ENCODE measurements around the gene CD68. TPM values are rescaled to one million over a fixed set of nuclear protein-coding genes. Genes with fewer than 3 reads are reported as not detected.
A peak's percentile ranks its signal among the peaks of the same experiment; 100 is the strongest.

The CD68 gene
- total RNA-seq, 1 donor from 2014 or later = 26.6 TPM

DNA sequence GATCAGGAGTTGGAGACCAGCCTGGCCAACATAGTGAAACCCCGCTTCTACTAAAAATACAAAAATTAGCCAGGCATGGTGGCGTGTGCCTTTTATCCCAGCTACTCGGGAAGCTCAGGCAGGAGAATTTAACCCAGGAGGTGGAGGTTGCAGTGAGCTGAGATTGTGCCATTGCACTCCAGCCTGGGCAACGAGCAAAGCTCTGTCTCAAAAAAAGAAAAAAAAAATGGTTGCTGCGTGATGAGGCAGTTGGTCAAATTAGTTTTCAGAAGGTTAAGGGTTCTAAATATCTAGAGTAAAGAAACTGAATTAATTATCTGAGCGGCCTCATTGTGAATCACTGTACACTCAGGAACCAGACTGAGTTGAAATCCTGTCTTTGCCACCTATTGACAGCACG lies 3.5 kb upstream of the CD68 start:
- DNase-seq = no peak
- no peak for ATAC-seq
- intact Hi-C loops (cut with micrococcal nuclease) = no loop called here

DNA sequence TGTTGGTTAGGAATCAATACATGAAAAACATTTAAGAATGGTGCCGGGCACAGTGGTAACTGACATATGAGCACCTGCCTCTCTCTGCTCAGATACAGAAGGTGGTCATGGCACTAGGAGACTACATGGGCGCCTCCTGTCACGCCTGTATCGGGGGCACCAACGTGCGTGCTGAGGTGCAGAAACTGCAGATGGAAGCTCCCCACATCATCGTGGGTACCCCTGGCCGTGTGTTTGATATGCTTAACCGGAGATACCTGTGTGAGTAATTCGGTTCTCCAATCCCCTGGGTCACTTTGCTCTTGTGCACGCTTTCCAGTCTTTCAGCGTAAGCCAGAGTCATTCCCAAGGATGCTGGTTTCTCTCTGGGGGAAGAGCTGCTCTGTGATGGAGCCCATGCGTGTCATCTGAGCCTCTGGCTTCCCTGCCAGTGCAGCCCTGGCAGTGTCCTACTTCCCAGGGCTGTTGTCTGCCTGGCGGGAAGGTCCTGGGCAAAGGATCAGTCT lies 3.0 kb upstream of the CD68 start:
- intact Hi-C loops (cut with micrococcal nuclease) = no loop called here
- DNase-seq (no peak), ATAC-seq (no peak)

DNA sequence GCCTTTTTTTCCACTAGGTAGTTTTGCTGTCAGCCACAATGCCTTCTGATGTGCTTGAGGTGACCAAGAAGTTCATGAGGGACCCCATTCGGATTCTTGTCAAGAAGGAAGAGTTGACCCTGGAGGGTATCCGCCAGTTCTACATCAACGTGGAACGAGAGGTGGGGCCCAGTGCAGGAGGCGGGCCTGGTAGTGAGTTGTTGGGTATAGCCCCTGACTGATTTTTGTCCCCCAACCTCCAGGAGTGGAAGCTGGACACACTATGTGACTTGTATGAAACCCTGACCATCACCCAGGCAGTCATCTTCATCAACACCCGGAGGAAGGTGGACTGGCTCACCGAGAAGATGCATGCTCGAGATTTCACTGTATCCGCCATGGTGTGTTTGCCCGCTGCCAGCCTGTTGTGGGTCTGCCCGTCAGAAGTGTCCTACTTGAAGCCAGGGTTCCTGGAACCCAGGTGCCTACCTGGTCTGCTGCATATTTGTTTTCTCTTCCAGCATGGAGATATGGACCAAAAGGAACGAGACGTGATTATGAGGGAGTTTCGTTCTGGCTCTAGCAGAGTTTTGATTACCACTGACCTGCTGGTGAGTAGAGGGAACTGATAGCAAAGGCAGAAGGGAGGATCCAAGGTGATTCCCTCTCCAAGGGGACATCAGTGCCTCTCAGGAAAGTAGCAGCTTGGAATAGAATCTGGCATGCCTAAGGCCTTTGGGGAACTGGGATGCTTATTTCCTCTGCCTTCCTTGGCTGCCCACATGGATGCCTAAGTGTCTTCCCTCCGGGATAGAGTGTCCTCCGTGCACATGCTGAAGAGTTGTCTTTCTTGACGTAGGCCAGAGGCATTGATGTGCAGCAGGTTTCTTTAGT lies 1.9 kb upstream of the CD68 start:
- no peak for DNase-seq
- ATAC-seq = no peak
- intact Hi-C loops (cut with micrococcal nuclease) = no loop called here

DNA sequence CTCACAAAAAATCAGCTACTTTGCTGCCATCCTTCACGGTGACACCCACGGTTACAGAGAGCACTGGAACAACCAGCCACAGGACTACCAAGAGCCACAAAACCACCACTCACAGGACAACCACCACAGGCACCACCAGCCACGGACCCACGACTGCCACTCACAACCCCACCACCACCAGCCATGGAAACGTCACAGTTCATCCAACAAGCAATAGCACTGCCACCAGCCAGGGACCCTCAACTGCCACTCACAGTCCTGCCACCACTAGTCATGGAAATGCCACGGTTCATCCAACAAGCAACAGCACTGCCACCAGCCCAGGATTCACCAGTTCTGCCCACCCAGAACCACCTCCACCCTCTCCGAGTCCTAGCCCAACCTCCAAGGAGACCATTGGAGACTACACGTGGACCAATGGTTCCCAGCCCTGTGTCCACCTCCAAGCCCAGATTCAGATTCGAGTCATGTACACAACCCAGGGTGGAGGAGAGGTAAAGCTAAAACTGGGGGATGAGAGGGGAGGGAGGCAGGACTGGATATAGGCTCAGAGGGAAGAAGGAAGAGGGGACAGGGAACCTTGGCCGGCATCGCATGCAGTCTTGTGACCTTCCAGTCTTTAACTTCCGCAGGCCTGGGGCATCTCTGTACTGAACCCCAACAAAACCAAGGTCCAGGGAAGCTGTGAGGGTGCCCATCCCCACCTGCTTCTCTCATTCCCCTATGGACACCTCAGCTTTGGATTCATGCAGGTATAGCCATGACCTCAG lies 581 bp downstream of the CD68 start:
- no peak for ATAC-seq
- DNase-seq = no peak
- intact Hi-C loops (cut with micrococcal nuclease) = no loop called here

DNA sequence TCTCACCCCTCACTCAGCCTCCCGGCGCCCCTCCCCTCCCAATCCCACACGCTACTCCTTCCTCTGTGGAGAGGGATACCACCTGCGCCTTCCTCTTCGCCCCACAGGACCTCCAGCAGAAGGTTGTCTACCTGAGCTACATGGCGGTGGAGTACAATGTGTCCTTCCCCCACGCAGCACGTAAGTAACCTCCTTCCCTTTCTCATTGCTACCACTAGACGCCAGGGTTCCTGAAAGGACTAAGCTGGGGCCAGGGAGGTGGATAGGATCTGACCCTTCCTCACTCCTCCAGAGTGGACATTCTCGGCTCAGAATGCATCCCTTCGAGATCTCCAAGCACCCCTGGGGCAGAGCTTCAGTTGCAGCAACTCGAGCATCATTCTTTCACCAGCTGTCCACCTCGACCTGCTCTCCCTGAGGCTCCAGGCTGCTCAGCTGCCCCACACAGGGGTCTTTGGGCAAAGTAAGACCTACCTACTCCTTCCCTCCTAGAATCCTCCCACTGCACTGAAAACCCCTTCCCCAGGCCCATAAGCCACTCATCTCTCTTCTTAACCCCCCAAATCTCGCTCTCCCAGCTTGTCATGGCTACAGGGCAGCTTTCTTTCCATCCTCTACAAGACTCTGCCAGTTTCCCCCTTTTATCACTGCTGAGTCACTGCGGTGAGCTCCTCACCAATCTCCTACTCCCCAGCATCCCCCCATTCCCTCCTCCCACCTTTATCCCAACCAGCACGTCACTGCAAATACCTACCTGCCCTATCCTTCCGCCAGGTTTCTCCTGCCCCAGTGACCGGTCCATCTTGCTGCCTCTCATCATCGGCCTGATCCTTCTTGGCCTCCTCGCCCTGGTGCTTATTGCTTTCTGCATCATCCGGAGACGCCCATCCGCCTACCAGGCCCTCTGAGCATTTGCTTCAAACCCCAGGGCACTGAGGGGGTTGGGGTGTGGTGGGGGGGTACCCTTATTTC lies 1.5 kb downstream of the CD68 start:
- DNase-seq (no peak), ATAC-seq (no peak)
- intact Hi-C loops (cut with micrococcal nuclease) = no loop called here

DNA sequence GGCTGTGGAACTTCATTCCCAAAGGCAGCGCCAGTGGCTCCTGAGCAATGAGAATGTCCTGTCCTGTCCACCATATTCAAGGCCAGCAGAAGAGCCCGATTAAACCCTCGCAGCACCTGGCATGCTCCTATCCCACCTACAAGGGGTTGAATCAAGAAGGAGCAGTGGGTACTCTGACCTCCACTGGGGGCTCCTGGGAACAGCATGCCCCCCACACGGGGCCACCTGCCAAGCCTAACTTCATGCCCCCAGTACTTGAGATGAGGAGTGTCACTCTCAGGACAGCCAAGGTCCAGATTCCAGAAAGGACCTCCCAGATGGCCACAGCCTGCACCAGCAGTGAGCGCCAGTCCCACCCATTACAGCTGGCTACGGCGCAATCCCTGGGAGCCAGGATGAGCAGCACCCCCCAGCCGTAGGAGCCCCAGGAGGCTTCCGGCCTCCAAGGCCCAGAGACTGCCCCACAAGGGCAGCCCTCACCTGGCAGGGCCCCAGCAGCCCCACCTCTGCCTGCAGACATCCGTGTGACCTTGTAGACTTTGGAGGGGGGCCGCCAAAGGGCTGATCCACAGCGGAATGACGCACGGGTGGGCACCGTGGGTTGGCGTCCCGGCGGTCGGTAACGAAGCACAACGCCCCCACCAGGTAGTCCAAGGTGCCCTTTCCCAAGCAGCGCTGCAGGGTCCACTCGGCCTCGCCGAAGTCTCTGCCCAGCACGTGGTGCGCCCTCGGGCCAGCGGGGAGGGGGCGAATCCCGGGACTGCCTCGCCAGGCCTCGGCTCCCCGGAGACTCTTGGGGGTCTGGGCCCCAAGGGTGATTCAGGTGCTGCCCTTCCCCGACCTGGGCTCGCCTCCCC lies 3.2 kb downstream of the CD68 start:
- ATAC-seq = peak; percentile 0
- peak; percentile 52 for DNase-seq
- intact Hi-C loops (cut with micrococcal nuclease) = no loop called here

DNA sequence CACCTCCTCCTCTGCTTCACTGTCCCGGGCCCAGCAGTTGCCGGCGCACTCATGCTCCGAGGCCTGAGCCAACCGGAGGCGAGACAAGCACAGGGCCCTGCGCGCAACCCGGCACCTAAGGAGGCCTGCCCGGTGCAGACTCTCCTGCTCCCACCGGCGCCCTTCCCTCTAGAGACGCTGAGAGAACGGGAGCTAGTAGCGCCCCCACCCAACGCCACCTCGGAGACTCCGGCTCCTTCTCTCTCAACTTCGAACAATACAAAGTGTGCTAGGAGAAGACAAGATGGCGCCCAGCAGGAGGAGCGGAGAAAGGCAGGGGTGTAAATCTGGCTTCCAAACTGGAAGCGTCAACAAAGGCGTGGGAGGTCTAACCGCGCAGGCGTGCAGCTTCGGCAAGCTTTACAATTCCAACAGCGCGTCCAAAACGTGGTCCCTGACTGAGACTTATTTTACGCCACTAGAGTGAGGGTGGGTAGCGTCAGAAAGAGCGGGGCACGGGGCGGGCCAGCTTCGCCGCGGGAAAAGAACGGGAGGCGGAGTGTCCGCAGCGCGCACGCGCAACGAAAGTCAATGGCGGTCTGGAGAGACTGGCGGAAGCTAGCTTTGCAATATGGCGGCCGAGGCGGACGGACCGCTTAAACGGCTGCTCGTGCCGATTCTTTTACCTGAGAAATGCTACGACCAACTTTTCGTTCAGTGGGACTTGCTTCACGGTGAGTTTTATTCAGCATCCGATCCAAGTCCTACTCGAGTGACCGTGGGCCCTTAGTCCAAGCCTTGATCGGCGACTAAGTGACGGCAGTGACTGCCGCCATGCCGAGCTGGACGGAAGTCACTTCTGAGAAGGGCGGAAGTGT lies 4.0 kb downstream of the CD68 start, which contains the start of gene MPDU1:
Gene MPDU1, plus strand, starts transcription at position 600 of the 857 bp plus-strand sequence. Its CDS starts 11 bp downstream, at position 611.
- ATAC-seq = peak; percentile 88
- intact Hi-C loops (cut with micrococcal nuclease) = no loop called here
- peak; percentile 98 for DNase-seq

DNA sequence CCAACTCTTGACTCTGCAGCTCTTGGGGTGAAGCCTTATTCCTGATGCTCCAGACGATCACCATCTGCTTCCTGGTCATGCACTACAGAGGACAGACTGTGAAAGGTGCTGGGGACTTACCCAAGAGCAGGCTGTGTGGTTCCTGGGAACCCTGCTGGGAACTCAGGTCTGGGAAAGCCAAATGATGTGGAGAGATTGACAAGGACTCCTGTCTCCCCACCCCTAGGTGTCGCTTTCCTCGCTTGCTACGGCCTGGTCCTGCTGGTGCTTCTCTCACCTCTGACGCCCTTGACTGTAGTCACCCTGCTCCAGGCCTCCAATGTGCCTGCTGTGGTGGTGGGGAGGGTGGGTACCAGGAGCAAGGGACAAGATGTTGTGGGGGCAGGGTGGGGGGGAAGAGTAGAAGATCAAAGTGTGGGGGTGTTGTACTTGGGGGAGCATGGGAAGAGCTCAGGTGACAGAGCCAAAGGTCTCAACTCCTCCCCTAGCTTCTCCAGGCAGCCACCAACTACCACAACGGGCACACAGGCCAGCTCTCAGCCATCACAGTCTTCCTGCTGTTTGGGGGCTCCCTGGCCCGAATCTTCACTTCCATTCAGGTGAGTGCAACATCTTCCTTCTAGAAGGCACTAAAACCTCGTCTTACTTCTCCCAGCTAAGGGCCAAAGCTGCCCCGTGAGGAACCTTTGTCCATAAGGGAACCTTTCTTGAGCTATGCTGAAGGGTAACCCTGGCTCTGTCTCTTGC lies 7.4 kb downstream of the CD68 start:
- intact Hi-C loops (cut with micrococcal nuclease) = no loop called here
- DNase-seq = peak; percentile 54

DNA sequence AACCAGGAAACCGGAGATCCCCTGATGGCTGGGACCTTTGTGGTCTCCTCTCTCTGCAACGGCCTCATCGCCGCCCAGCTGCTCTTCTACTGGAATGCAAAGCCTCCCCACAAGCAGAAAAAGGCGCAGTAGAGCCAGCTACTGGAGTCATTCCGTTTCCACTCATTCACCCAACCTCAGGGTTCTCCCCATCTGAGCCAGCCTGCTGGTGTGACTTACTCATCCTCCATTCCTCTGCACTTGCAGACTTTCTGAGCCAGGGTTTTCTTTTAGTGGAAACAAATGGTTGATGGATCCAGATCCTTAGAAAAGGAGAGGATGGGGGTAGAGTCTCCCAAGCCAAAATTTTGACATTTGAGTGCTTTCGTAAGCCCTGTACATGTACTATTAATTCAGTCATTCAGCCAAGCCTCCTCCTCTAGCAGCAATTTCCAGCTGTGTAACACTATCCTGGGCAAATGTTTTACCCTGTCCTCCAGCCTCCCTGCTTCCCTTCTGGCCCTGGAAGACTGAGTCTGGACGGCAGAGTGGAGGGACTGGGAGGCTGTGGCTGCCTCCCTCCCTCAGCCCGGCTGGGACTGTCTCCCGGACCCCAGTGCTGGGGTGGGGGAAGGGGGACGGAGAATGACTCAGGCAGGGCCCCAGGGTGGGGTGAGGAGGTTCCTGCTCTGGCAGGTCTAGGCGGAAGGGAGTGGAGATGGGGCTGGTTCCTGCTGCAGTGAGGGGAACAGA lies 8.1 kb downstream of the CD68 start:
- no peak for DNase-seq
- intact Hi-C loops (cut with micrococcal nuclease) = no loop called here
- no peak for ATAC-seq

More for the DNA sequence above, 7.4 kb downstream of the CD68 start:
- no peak for ATAC-seq

DNA sequence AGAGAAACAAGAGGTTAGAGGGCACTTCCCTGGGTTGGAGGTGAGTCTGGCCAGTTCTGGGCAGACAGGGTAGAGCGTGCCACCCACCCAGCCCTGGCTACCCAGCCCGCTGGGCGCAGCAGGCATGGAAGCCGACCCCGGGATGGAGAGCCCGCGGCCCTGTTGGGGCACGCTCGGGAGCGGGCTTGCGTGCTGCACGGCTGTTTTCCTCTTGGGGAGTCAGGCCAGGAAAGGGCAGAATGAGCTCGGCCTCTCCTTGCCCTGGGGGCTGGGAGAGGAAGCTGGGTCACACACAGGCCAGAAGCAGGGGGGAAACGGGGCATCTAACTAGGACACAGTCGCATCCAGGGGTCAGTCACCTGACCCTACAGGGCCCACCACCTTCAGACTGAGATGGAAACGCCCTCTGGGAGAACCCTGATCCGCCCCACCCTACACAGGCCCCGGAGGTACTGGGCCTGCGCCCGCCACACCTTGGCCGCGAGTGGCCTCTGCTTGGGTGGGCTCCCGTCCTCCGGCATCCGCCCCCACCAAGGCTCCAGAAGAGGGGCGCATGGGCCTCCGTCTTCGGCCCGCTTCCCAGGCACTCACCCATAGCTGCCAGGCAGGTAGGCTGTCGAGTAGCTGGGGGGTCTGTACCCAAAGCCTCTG lies 9.2 kb downstream of the CD68 start:
- ATAC-seq (peak; percentile 2), DNase-seq (no peak)

DNA sequence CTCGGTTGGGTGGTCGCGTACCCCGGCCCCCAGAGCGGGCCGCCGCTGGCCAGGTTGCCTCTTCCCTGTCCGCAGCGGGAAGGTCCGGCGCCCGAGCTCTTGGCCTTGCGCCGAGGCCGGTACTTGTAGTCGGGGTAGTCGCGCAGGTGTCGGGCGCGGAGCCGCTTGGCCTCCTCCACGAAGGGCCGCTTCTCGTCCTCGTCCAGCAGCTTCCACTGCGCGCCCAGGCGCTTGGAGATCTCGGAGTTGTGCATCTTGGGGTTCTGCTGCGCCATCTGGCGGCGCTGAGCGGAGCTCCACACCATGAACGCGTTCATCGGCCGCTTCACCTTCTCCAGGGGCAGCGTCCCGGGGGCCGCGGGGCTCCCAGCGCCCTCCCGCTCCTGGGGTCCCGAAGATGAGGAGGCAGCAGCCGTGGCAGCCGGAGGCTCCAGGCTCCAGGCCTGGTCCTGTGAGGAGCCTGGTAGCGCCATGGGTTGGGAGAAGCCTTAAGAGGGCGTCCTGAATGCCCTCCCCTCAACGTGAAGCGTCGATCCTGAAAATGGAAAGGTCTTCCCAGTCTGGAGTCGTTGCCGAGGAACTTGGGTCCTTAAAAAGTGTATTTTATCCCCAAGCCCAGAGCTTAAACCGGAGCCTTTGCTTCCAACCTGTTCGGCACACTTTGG lies 9.9 kb downstream of the CD68 start:
- DNase-seq (peak; percentile 92), ATAC-seq (peak; percentile 84)
- intact Hi-C loops (cut with micrococcal nuclease) = no loop called here

More for the DNA sequence above, 9.2 kb downstream of the CD68 start:
- intact Hi-C loops (cut with micrococcal nuclease) = no loop called here

DNA sequence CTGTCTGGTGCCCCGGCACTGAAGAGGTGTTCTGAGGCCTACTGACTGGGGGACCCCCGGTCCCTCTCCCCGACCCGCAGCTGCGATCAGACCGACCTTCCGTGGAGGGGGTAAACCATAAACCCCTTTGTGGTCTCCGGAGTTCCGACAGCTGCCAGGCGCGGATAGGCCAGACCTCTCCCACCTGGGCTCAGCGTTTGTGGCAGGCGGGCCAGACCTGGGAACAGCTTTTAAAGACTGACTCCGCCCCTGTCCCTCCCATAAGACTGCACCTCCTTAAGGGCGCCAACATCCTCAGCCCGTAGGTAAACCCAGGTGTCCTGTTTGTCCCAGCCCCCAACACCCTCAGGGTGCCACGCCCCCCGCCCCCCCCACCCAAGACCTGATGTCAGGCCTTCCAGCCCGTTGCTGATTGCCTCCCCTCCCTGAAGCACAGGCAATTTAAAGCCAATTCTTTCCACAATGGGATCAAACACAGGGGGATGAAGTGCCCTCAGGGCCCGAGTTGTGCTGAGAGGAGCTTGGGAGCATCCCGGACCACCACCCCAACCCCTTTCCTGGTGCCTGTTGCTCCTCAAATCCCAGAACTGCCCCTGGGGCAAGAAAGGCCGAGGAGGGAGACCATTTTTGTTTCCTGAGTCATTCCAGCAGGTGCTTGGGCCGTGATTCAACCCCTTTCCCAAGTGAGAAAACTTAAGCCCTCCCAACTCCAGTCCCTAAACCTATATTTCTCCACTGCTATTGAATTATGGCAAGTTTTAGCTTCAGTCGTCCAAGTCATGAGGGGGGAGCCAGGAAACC lies 10.7 kb downstream of the CD68 start, which contains the start of gene SOX15:
Gene SOX15, minus strand, starts transcription at position 204 of the 801 bp plus-strand sequence. CDS start 418 bp downstream, outside the sequence.
- peak; percentile 2 for ATAC-seq
- DNase-seq = no peak
- intact Hi-C loops (cut with micrococcal nuclease) = no loop called here

DNA sequence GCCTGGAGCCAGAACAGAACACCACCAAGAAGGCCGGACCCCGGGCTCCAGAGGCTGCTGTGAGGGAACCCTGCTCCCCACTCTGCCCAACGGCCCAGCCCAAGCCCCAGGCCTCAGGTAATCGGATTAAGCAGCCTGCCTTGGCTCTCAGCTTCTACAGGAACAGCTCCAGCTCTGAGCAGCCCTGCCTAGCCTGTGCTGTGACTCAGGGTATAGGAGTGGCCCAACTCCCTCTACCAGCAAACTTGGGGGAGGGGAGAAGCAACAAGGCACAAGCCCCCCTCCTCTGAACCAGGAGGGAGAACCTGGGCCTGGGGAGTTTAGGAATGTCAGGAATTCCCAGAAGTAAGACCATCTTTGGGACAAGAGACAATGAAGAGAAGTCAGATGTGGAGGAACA lies 11.3 kb downstream of the CD68 start:
- intact Hi-C loops (cut with micrococcal nuclease) = no loop called here
- no peak for ATAC-seq
- DNase-seq = no peak

DNA sequence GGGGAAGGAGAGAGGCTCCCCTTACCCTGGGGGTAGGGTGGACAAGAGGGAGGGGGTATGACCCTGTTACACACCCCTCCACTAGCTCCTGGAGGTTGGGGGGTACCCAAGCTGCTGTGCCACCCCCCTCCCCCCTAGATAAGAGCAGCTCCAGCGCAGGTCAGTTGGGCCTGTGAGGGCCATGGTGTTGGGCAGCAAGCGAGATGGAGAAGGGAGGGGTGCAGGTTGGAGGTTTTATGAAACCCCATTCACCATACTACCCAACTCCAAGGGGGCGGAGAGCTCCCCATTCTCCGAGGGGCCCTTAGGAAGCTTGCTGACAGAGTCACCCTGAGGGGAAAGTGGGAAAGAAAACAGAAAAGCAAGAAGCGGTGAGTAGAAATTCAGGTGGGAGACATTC lies 12.2 kb downstream of the CD68 start:
- no peak for ATAC-seq
- intact Hi-C loops (cut with micrococcal nuclease) = no loop called here
- no peak for DNase-seq
